H1 (cell line): ENCODE data around the gene PTN. TPM values are rescaled to one million over a fixed set of nuclear protein-coding genes. Genes with fewer than 3 reads are reported as not detected.

ENCODE experiments used
- CTCF ChIA-PET: fragments of 300-600 bp; sonication (Branson Sonifier 250); formaldehyde crosslinking; loops from one replicate; lab custom pipeline; 2021; ENCODE audit not compliant: partially characterized antibody; lab: Charles Lee
- POLR2A ChIA-PET: fragments of 300-600 bp; sonication (Branson Sonifier 250); formaldehyde crosslinking; loops from one replicate; lab custom pipeline; 2021; ENCODE audit warnings: inconsistent platforms; ENCODE audit not compliant: partially characterized antibody; lab: Charles Lee
- DNase-seq, 2 experiments: peaks; one replicate each; pipeline versions ENCODE4 v3.0.0 to v3.0.0-alpha.2; 2010 to 2022; ENCODE audit warnings: low spot score in 2 of 2, low read depth in 1 of 2, mixed read lengths in 1 of 2
- FAIRE-seq: peaks from 2 replicates; lab custom pipeline; 2011; peaks lifted over from hg19 to GRCh38; lab: Jason Lieb, UNC
- H2AFZ ChIP-seq: 2 replicates; pipeline ENCODE4 v1.8.1; 2012; ENCODE audit warnings: low read length, inconsistent platforms
- H2AK5ac ChIP-seq: 2 replicates; pipeline ENCODE4 v1.6.1; 2013; ENCODE audit warnings: low read depth, low read length
- H2BK120ac ChIP-seq: replicated peaks from 2 replicates; pipeline ENCODE3; 2013; ENCODE audit warnings: low read depth, low read length, inconsistent platforms
- H2BK12ac ChIP-seq: 2 replicates; pipeline ENCODE4 v1.6.1; 2013; ENCODE audit warnings: low read depth, low read length
- H2BK15ac ChIP-seq: 2 replicates; pipeline ENCODE4 v1.6.1; 2013; ENCODE audit warnings: low read length
- H2BK20ac ChIP-seq: 2 replicates; pipeline ENCODE4 v1.6.1; 2013; ENCODE audit warnings: low read length
- H2BK5ac ChIP-seq: 2 replicates; pipeline ENCODE4 v1.6.1; 2013; ENCODE audit warnings: low read depth, low read length
- H3K14ac ChIP-seq: 2 replicates; pipeline ENCODE4 v1.6.1; 2013; ENCODE audit warnings: inconsistent platforms; ENCODE audit not compliant: insufficient read length
- H3K18ac ChIP-seq: 2 replicates; pipeline ENCODE4 v1.6.1; 2013; ENCODE audit warnings: low read length; ENCODE audit errors: extremely low read depth
- H3K23ac ChIP-seq: 2 replicates; pipeline ENCODE4 v1.6.1; 2013; ENCODE audit warnings: inconsistent platforms; ENCODE audit not compliant: insufficient read length
- H3K23me2 ChIP-seq: 2 replicates; pipeline ENCODE4 v1.6.1; 2013; ENCODE audit warnings: low read depth, low read length
- H3K27ac ChIP-seq: 2 replicates; pipeline ENCODE4 v1.6.1; 2011; ENCODE audit warnings: low read depth, low read length, inconsistent platforms
- H3K27me3 ChIP-seq, 4 experiments: replicated peaks in 1 of 4; 1 replicate in 1 of 4; 2 replicates in 3 of 4; pipeline versions ENCODE4 v1.6.1 to v1.8.1; 2011 to 2013; ENCODE audit warnings: low read length in 3 of 4, mild to moderate bottlenecking in 3 of 4, inconsistent platforms in 2 of 4, mixed read lengths in 2 of 4, moderate library complexity in 1 of 4; ENCODE audit not compliant: control insufficient read depth in 3 of 4, insufficient read depth in 3 of 4; ENCODE audit errors: extremely low read depth in 1 of 4
- H3K36me3 ChIP-seq, 4 experiments: 2 replicates each; pipeline versions ENCODE4 v1.6.1 to v1.8.1; 2011 to 2013; ENCODE audit warnings: mild to moderate bottlenecking in 4 of 4, low read length in 3 of 4, moderate library complexity in 2 of 4, control low read depth in 1 of 4, inconsistent platforms in 1 of 4; ENCODE audit not compliant: insufficient read depth in 4 of 4, control insufficient read depth in 2 of 4
- H3K4ac ChIP-seq: replicated peaks from 2 replicates; pipeline ENCODE3; 2013; ENCODE audit warnings: low read length, low read depth, mixed read lengths, inconsistent platforms; ENCODE audit not compliant: insufficient read length
- H3K4me1 ChIP-seq, 4 experiments: replicated peaks in 1 of 4; 1 replicate in 1 of 4; 2 replicates in 3 of 4; pipeline versions ENCODE4 v1.6.1 to v1.8.1; 2011 to 2013; ENCODE audit warnings: low read length in 3 of 4, inconsistent platforms in 2 of 4, mixed read lengths in 1 of 4; ENCODE audit not compliant: insufficient read depth in 4 of 4, control insufficient read depth in 3 of 4
- H3K4me2 ChIP-seq, 2 experiments: 2 replicates each; pipeline versions ENCODE4 v1.6.1 to v1.8.1; 2011 to 2013; ENCODE audit warnings: low read depth in 2 of 2, low read length in 2 of 2, control low read depth in 1 of 2, inconsistent platforms in 1 of 2, mild to moderate bottlenecking in 1 of 2; ENCODE audit not compliant: insufficient read depth in 1 of 2
- H3K4me3 ChIP-seq, 4 experiments: fragments of 200-600, 300-600 bp in 1 of 4; sonication (generic), shearing (Covaris generic), sonication (Bioruptor Twin) in 1 of 4; 2 replicates each; pipeline versions ENCODE4 v1.5.1 to v1.8.1; 2011 to 2016; ENCODE audit warnings: low read length in 4 of 4, low read depth in 3 of 4, control low read depth in 2 of 4, inconsistent platforms in 2 of 4, mild to moderate bottlenecking in 2 of 4, mixed read lengths in 1 of 4, moderate library complexity in 1 of 4; ENCODE audit not compliant: insufficient read depth in 2 of 4; ENCODE audit errors: extremely low read depth in 1 of 4
- H3K56ac ChIP-seq: replicated peaks from 2 replicates; pipeline ENCODE3; 2013; ENCODE audit warnings: low read depth, mild to moderate bottlenecking, mixed read lengths, low read length, inconsistent platforms; ENCODE audit not compliant: insufficient read length
- H3K79me1 ChIP-seq: 2 replicates; pipeline ENCODE4 v1.6.1; 2013; ENCODE audit warnings: low read depth, low read length, control low read depth
- H3K79me2 ChIP-seq, 2 experiments: 2 replicates each; pipeline versions ENCODE4 v1.6.1 to v1.8.1; 2012 to 2013; ENCODE audit warnings: low read length in 2 of 2, mild to moderate bottlenecking in 2 of 2, inconsistent platforms in 1 of 2; ENCODE audit not compliant: insufficient read depth in 2 of 2, control insufficient read depth in 1 of 2
- H3K9ac ChIP-seq, 4 experiments: replicated peaks in 1 of 4; 1 replicate in 1 of 4; 2 replicates in 3 of 4; pipeline versions ENCODE4 v1.6.1 to v1.8.1; 2011 to 2013; ENCODE audit warnings: low read depth in 3 of 4, low read length in 3 of 4, control low read depth in 2 of 4, mild to moderate bottlenecking in 2 of 4, moderate library complexity in 2 of 4, inconsistent platforms in 1 of 4; ENCODE audit errors: extremely low read depth in 1 of 4
- H3K9me3 ChIP-seq, 2 experiments: 2 replicates each; pipeline versions ENCODE4 v1.6.1 to v1.8.1; 2012 to 2013; ENCODE audit warnings: mild to moderate bottlenecking in 2 of 2, moderate library complexity in 2 of 2, control low read depth in 1 of 2, inconsistent platforms in 1 of 2, low read depth in 1 of 2, low read length in 1 of 2, mixed read lengths in 1 of 2; ENCODE audit not compliant: insufficient read depth in 2 of 2
- H4K20me1 ChIP-seq, 2 experiments: replicated peaks in 1 of 2; 2 replicates each; pipeline versions ENCODE3 to v1.8.1; 2011 to 2013; ENCODE audit warnings: inconsistent platforms in 2 of 2, low read length in 2 of 2, mild to moderate bottlenecking in 1 of 2; ENCODE audit not compliant: insufficient read depth in 2 of 2, control insufficient read depth in 1 of 2
- H4K5ac ChIP-seq: 2 replicates; pipeline ENCODE4 v1.6.1; 2013; ENCODE audit warnings: low read length, low read depth, mixed read lengths, inconsistent platforms; ENCODE audit not compliant: insufficient read length
- H4K8ac ChIP-seq: 2 replicates; pipeline ENCODE4 v1.8.0; 2013; ENCODE audit warnings: mild to moderate bottlenecking, moderate library complexity, low read length, inconsistent platforms; ENCODE audit not compliant: insufficient read depth; ENCODE audit errors: extremely low read depth
- H4K91ac ChIP-seq: replicated peaks from 2 replicates; pipeline ENCODE3; 2013; ENCODE audit warnings: low read length, mixed read lengths, inconsistent platforms; ENCODE audit not compliant: insufficient read length
- HDAC2 ChIP-seq, 2 experiments: fragments of 300-600 bp in 1 of 2; sonication (generic) in 1 of 2; IDR thresholded peaks; 2 replicates each; pipeline ENCODE4 v1.6.1; 2011 to 2012; ENCODE audit warnings: low read depth in 2 of 2, low read length in 2 of 2, mild to moderate bottlenecking in 2 of 2, moderate library complexity in 2 of 2, borderline replicate concordance in 1 of 2, inconsistent platforms in 1 of 2
- NANOG ChIP-seq: IDR thresholded peaks from 2 replicates; pipeline ENCODE4 v1.6.1; 2011; ENCODE audit warnings: low read length, low read depth, mild to moderate bottlenecking, inconsistent platforms; ENCODE audit not compliant: insufficient read depth, poor library complexity, severe bottlenecking
- RBBP5 ChIP-seq: IDR thresholded peaks from 2 replicates; pipeline ENCODE4 v1.7.1; 2012; ENCODE audit warnings: low read depth, mild to moderate bottlenecking, inconsistent platforms, low read length, moderate library complexity, borderline replicate concordance
- WGBS, 2 experiments: shearing (Covaris generic) in 1 of 2; methylation state at CpG; one replicate each; pipeline versions ENCODE4 v1.1.6 to v1.1.7; 2013 to 2015; ENCODE audit warnings: low lambda C conversion rate in 2 of 2, mixed read lengths in 2 of 2, inconsistent platforms in 1 of 2, low coverage in 1 of 2, missing lambda C conversion rate in 1 of 2; ENCODE audit not compliant: insufficient replicate concordance in 2 of 2, insufficient coverage in 1 of 2, insufficient read length in 1 of 2; ENCODE audit errors: extremely low coverage in 1 of 2, missing lambda C conversion rate in 1 of 2; 5-methylcytosine and 5-hydroxymethylcytosine counted together
- polyA plus RNA-seq, 7 experiments: library from polyadenylated mRNA; depleted of rRNA in 3 of 7; stranded (reverse) in 5 of 7; unstranded in 2 of 7; fragments of >200 nt in 5 of 7; fragments of 200-250 nt in 2 of 7; gene quantifications; 1 replicate in 5 of 7; 2 replicates in 1 of 7; 4 replicates in 1 of 7; pipeline versions ENCODE4 v1.2.1 to v1.2.3, GENCODE V29; 2011 to 2013; ENCODE audit warnings: missing spikeins in 2 of 7, mixed read lengths in 2 of 7
- total RNA-seq: library from RNA; stranded (reverse); fragmentation: NEBNext Ultra II Directional; extraction: Animal tissue kit (Norgen Biotek cat#: 25700); gene quantifications from 2 replicates; pipeline ENCODE4 v1.2.1, GENCODE V29; 2021

PTN gene
- total and polyA plus RNA-seq, 2 of the 8 experiments (the other 6 are each of a cell fraction or from before 2014, with no cell fraction given), result 23.1 to 27.8 TPM

DNA sequence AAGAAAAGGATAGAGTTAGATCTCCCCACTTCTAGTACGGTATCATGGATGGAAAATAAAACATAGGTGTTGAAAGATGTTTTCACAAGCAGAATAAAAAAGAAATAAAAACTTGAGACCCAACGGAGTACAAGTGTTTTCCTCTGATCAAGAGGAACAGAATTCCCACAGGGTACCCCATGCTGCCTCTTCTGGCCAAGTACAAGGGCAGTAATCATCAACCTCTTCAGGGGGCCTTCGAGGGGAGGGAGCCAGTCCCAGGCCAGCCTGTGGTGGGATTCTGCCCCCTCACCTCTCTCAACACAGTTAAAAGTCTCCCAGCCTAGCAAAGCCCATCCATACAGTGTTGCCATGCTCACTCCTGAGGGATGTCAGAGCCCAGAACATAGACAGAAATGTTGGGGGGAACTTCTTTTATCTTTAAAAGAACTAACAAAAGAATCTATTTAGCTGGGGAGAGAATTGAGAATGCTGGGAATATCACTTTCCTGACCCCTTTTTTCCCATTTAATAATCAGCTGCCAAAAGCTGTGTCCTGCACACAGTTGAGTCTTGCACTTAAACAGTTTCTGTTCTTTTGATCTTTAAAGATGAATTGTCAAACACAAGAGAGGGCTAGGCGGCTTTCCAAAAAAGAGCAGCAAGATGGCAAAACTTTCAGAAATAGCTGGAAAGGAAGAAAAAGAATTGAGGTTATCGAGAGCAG is 101.7 kb downstream of the PTN start:
- POLR2A ChIA-PET, result interaction anchor here (1.7 kb wide), 1 partner anchor 19 kb away, joined by 4 read pairs; no protein-coding TSS in a partner anchor

More for the DNA sequence above, 101.7 kb downstream of the PTN start:
- Histone ChIP-seq H3K4me2 (no peak overlapping the region), H3K56ac (no peak overlapping the region), H3K27me3 (no peaks in the 10 kb centered on the region), H3K79me1 (no peaks in the 10 kb centered on the region), H3K9me3 (no peaks in the 10 kb centered on the region), H3K27ac (no peak overlapping the region), H3K36me3 (no peaks in the 10 kb centered on the region), H2BK5ac (no peak overlapping the region), H3K4ac (no peak overlapping the region), H3K4me3 (no peak overlapping the region), H2AK5ac (no peak overlapping the region), H2BK15ac (no peak overlapping the region), H2BK20ac (no peak overlapping the region), H3K79me2 (no peaks in the 10 kb centered on the region), H3K14ac (no peak overlapping the region), H3K9ac (no peak overlapping the region), H3K4me1 (peaks cover 0 to 3% (median 0%) of the 10 kb centered on the region in 4 experiments; a peak in 4 of 7 replicates), H2AFZ (no peak overlapping the region), H2BK12ac (no peak overlapping the region), H3K23ac (no peak overlapping the region), H3K23me2 (no peaks in the 10 kb centered on the region), H4K91ac (no peak overlapping the region), H2BK120ac (no peak overlapping the region), H4K8ac (no peak overlapping the region), H4K20me1 (no peaks in the 10 kb centered on the region), H3K18ac (no peak overlapping the region), H4K5ac (no peak overlapping the region)
- TF ChIP-seq HDAC2 (IDR thresholded peaks at IDR 0.05; ENCODE audit: borderline replicate concordance in 1 of 2, low read depth in 2 of 2, low read length in 2 of 2) (no peak), NANOG (peak; percentile 34), RBBP5 (no peak)
- FAIRE-seq, result no peak
- CTCF ChIA-PET, result interaction anchor here (0.8 to 1.2 kb wide), 3 partner anchors 14 to 87 kb away, joined by 3 read pairs; no protein-coding TSS in a partner anchor
- DNase-seq, result no peak
- 84% methylated on average over 5 of the region's 5 CpGs; no CpG with 5 or more reads in 1 of the 2 experiments for WGBS, 2 experiments
